Measurements from ENCODE around the gene WLS.

DNA sequence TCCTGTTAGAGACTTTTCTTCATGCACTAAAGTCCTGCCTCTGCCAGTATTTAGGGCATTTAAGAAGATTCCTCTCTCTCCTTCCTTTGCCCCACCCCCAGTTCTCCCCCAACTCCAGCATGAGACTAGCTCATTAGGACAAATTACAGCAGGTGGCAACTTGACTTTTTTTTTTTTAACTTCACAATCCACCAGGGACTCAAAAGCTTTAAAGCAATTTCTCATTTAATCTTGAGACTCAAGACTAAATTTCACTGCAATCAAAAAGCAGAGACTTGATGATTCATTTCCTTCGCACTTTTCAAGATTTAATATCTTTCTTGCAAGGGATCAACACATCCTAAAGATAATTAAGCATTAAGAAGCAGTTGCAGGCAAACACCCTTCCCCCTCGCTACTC lies 74.9 kb downstream of the WLS start:
- TF ChIP-seq, protein P1, sequence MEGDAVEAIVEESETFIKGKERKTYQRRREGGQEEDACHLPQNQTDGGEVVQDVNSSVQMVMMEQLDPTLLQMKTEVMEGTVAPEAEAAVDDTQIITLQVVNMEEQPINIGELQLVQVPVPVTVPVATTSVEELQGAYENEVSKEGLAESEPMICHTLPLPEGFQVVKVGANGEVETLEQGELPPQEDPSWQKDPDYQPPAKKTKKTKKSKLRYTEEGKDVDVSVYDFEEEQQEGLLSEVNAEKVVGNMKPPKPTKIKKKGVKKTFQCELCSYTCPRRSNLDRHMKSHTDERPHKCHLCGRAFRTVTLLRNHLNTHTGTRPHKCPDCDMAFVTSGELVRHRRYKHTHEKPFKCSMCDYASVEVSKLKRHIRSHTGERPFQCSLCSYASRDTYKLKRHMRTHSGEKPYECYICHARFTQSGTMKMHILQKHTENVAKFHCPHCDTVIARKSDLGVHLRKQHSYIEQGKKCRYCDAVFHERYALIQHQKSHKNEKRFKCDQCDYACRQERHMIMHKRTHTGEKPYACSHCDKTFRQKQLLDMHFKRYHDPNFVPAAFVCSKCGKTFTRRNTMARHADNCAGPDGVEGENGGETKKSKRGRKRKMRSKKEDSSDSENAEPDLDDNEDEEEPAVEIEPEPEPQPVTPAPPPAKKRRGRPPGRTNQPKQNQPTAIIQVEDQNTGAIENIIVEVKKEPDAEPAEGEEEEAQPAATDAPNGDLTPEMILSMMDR (conservative IDR thresholded peaks at IDR 0.05): no peak
- no peak for TF ChIP-seq ZFX (IDR thresholded peaks at IDR 0.05)
